Liver (tissue), 9 donors: ENCODE data around the gene MYOF. TPM values are rescaled to one million over a fixed set of nuclear protein-coding genes. Genes with fewer than 3 reads are reported as not detected.

ENCODE experiments used
- DNase-seq: peaks from one replicate; pipeline ENCODE4 v3.0.0-alpha.2; 2017; ENCODE audit warnings: low spot score
- H3K27ac ChIP-seq, 2 donors: one replicate each; pipeline ENCODE4 v1.7.0; 2013; ENCODE audit warnings: inconsistent platforms in 2 of 2, low read length in 2 of 2, control low read depth in 1 of 2, low read depth in 1 of 2, mild to moderate bottlenecking in 1 of 2
- H3K27me3 ChIP-seq, 4 donors: one replicate each; pipeline versions ENCODE4 v1.6.1 to v1.7.0; 2013; ENCODE audit warnings: low read length in 3 of 4, inconsistent platforms in 1 of 4, mild to moderate bottlenecking in 1 of 4, moderate library complexity in 1 of 4; ENCODE audit not compliant: control insufficient read depth in 4 of 4, insufficient read depth in 4 of 4
- H3K36me3 ChIP-seq, 4 donors: one replicate each; pipeline versions ENCODE4 v1.6.1 to v1.7.0; 2013; ENCODE audit warnings: low read length in 3 of 4, mild to moderate bottlenecking in 3 of 4, low read depth in 1 of 4, moderate library complexity in 1 of 4; ENCODE audit not compliant: control insufficient read depth in 4 of 4, insufficient read depth in 3 of 4
- H3K4me1 ChIP-seq, 4 donors: one replicate each; pipeline versions ENCODE4 v1.6.1 to v1.7.0; 2013; ENCODE audit warnings: low read length in 3 of 4, mild to moderate bottlenecking in 3 of 4, moderate library complexity in 1 of 4; ENCODE audit not compliant: control insufficient read depth in 4 of 4, insufficient read depth in 4 of 4
- H3K4me3 ChIP-seq, 3 donors: one replicate each; pipeline versions ENCODE4 v1.6.1 to v1.7.0; 2013; ENCODE audit warnings: low read length in 3 of 3, control low read depth in 1 of 3, low read depth in 1 of 3, mild to moderate bottlenecking in 1 of 3
- H3K9ac ChIP-seq, 2 donors: one replicate each; pipeline ENCODE4 v1.7.0; 2013; ENCODE audit warnings: low read length in 2 of 2, mild to moderate bottlenecking in 2 of 2, moderate library complexity in 2 of 2, control low read depth in 1 of 2, low read depth in 1 of 2
- H3K9me3 ChIP-seq, 4 donors: one replicate each; pipeline versions ENCODE4 v1.6.1 to v1.7.0; 2013; ENCODE audit warnings: low read length in 3 of 4; ENCODE audit not compliant: control insufficient read depth in 4 of 4
- EGR1 ChIP-seq, 2 donors: IDR thresholded peaks; 2 replicates each; pipeline ENCODE4 v1.6.1; 2016 to 2018; ENCODE audit warnings: antibody characterized with exemption in 2 of 2, low read depth in 2 of 2
- FOXA1 ChIP-seq: IDR thresholded peaks from 2 replicates; pipeline ENCODE4 v1.6.1; 2016; ENCODE audit warnings: antibody characterized with exemption
- FOXA2 ChIP-seq: IDR thresholded peaks from 2 replicates; pipeline ENCODE4 v1.6.1; 2016; ENCODE audit warnings: antibody characterized with exemption
- GABPA ChIP-seq, 2 donors: IDR thresholded peaks in 1 of 2; conservative IDR thresholded peaks in 1 of 2; 2 replicates each; pipeline ENCODE4 v1.6.1; 2016; ENCODE audit warnings: antibody characterized with exemption in 2 of 2, mild to moderate bottlenecking in 1 of 2, moderate library complexity in 1 of 2
- HNF4A ChIP-seq, 2 donors: conservative IDR thresholded peaks; 2 replicates each; pipeline ENCODE4 v1.6.1; 2016; ENCODE audit warnings: antibody characterized with exemption in 2 of 2, mild to moderate bottlenecking in 2 of 2
- HNF4G ChIP-seq: IDR thresholded peaks from 2 replicates; pipeline ENCODE4 v1.6.1; 2016; ENCODE audit warnings: antibody characterized with exemption
- JUND ChIP-seq, 2 donors: IDR thresholded peaks; 2 replicates each; pipeline ENCODE4 v1.6.1; 2016; ENCODE audit warnings: antibody characterized with exemption in 2 of 2
- NR2F2 ChIP-seq: IDR thresholded peaks from 2 replicates; pipeline ENCODE4 v1.6.1; 2016; ENCODE audit warnings: antibody characterized with exemption
- RAD21 ChIP-seq, 2 donors: IDR thresholded peaks; 2 replicates each; pipeline ENCODE4 v1.6.1; 2016; ENCODE audit warnings: antibody characterized with exemption in 2 of 2, mild to moderate bottlenecking in 2 of 2
- RXRA ChIP-seq, 2 donors: IDR thresholded peaks; 2 replicates each; pipeline ENCODE4 v1.6.1; 2017 to 2018; ENCODE audit warnings: antibody characterized with exemption in 2 of 2, mild to moderate bottlenecking in 1 of 2
- SP1 ChIP-seq: IDR thresholded peaks from 2 replicates; pipeline ENCODE4 v1.6.1; 2018; ENCODE audit warnings: antibody characterized with exemption, mild to moderate bottlenecking
- WGBS: extraction: QIAGEN DNeasy Blood & Tissue Kit; methylation state at CpG from one replicate; pipeline ENCODE4 v1.1.7; 2013; 5-methylcytosine and 5-hydroxymethylcytosine counted together
- polyA plus RNA-seq, 2 donors: library from polyadenylated mRNA; stranded (reverse) in 1 of 2; unstranded in 1 of 2; fragments of 200-250 nt in 1 of 2; fragments of >200 nt in 1 of 2; fragmentation: Nextera tagmentation in 1 of 2; extraction: Ambion mirVana in 1 of 2; gene quantifications; one replicate each; pipeline versions ENCODE4 v1.2.1 to v1.2.3, GENCODE V29; 2013 to 2015
- total RNA-seq, 2 donors: library from RNA; depleted of rRNA; stranded (reverse); fragments of >200 nt; gene quantifications; one replicate each; pipeline ENCODE4 v1.2.3, GENCODE V29; 2014
- TF ChIP-seq, protein P1 (sequence below): IDR thresholded peaks from 2 replicates; pipeline ENCODE4 v1.6.1; 2016; ENCODE audit warnings: antibody characterized with exemption
- TF ChIP-seq, protein P2 (sequence below): IDR thresholded peaks from 2 replicates; pipeline ENCODE4 v1.6.1; 2016; ENCODE audit warnings: antibody characterized with exemption
- TF ChIP-seq, protein P3 (sequence below): IDR thresholded peaks from 2 replicates; pipeline ENCODE4 v1.6.1; 2016; ENCODE audit warnings: antibody characterized with exemption, mild to moderate bottlenecking
- TF ChIP-seq, protein P4 (sequence below): fragments of 150-350 bp; IDR thresholded peaks from 2 replicates; pipeline ENCODE4 v1.5.1; 2017; ENCODE audit warnings: improper control_type of control experiment, low read depth, low read length; ENCODE audit not compliant: missing input control
- TF ChIP-seq, protein P5 (sequence below): IDR thresholded peaks from 2 replicates; pipeline ENCODE4 v1.6.1; 2016; ENCODE audit warnings: antibody characterized with exemption
- donor health status: healthy.
- donor health status: healthy.
- donor health status: healthy.
- donor health status: healthy.
- donor health status: healthy.

Gene MYOF
- total and polyA plus RNA-seq, 4 donors: 0.89 to 5.7 (median 3.2) TPM

DNA sequence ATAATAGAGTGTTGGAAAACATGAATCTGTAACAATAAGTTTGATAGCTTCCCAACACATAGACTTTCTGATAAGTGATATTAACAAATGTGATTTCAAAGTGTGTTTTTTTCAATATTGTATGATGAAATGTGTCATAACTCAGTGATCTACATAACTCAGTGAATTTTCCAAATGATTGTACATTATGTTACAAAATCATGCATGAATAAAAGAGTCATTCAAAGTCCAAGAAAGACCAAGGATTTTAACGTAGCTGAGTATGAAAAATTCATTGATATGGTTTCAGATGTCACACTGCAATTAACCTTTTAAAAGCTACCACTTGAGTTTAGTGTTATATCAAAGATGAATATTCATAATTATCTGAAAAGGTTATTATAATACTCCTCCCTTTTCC lies 111.2 kb downstream of the MYOF start:
- TF ChIP-seq EGR1 (IDR thresholded peaks at IDR 0.05; ENCODE audit: low read depth in 2 of 2) (no peak), GABPA (IDR thresholded peaks at IDR 0.05 in 1 of 2, conservative IDR thresholded peaks at IDR 0.05 in 1 of 2) (no peak), JUND (IDR thresholded peaks at IDR 0.05) (no peak)
- TF ChIP-seq, protein P1, sequence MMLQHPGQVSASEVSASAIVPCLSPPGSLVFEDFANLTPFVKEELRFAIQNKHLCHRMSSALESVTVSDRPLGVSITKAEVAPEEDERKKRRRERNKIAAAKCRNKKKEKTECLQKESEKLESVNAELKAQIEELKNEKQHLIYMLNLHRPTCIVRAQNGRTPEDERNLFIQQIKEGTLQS: no peak
- TF ChIP-seq, protein P2, sequence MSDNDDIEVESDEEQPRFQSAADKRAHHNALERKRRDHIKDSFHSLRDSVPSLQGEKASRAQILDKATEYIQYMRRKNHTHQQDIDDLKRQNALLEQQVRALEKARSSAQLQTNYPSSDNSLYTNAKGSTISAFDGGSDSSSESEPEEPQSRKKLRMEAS: no peak
- Histone ChIP-seq H3K27ac (no peak overlapping the region), H3K27me3 (no peaks in the 10 kb centered on the region), H3K36me3 (no peaks in the 10 kb centered on the region), H3K9me3 (no peaks in the 10 kb centered on the region), H3K4me3 (no peak overlapping the region), H3K4me1 (no peaks in the 10 kb centered on the region), H3K9ac (no peak overlapping the region)
- WGBS: 58% methylated on average over 1 of the region's 1 CpG
- DNase-seq: no peak

DNA sequence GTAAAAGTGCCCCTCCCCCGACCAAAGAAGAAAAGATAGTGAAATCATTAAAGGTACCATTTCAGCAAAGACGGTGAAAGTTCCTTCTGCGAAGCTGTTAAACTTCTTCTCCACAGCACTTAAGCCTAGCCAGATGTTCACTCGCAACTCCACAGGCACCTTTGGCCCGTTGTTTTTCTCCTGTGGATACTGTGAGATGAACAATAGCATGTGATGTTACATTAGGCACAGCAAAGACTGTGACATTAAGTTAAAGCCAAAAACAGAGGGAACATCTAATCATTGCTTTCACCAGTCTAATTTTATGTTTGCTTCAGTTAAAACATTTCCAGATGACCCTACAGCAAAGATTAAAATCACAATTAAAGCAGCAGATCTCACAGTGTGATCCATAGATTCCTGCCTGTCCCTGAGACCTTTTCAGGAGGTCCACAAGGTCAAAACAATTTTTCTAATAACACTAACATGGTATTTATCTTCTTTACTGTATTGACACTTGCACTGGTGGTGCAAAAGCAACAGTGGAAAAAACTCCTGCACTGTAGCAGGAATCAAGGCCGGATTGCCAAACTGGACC lies 112.5 kb downstream of the MYOF start:
- H3K9me3 ChIP-seq: no peaks in the 10 kb centered on the region
- no peaks in the 10 kb centered on the region for H3K27me3 ChIP-seq
- TF ChIP-seq SP1 (no peak), EGR1 (IDR thresholded peaks at IDR 0.05; ENCODE audit: low read depth in 2 of 2) (no peak), RAD21 (IDR thresholded peaks at IDR 0.05) (no peak), FOXA1 (no peak), GABPA (IDR thresholded peaks at IDR 0.05 in 1 of 2, conservative IDR thresholded peaks at IDR 0.05 in 1 of 2) (no peak), FOXA2 (no peak), HNF4A (conservative IDR thresholded peaks at IDR 0.05) (no peak), NR2F2 (no peak), JUND (IDR thresholded peaks at IDR 0.05) (no peak), RXRA (IDR thresholded peaks at IDR 0.05) (no peak), HNF4G (no peak)
- TF ChIP-seq, protein P1: no peak
- TF ChIP-seq, protein P2: no peak
- TF ChIP-seq, protein P3, sequence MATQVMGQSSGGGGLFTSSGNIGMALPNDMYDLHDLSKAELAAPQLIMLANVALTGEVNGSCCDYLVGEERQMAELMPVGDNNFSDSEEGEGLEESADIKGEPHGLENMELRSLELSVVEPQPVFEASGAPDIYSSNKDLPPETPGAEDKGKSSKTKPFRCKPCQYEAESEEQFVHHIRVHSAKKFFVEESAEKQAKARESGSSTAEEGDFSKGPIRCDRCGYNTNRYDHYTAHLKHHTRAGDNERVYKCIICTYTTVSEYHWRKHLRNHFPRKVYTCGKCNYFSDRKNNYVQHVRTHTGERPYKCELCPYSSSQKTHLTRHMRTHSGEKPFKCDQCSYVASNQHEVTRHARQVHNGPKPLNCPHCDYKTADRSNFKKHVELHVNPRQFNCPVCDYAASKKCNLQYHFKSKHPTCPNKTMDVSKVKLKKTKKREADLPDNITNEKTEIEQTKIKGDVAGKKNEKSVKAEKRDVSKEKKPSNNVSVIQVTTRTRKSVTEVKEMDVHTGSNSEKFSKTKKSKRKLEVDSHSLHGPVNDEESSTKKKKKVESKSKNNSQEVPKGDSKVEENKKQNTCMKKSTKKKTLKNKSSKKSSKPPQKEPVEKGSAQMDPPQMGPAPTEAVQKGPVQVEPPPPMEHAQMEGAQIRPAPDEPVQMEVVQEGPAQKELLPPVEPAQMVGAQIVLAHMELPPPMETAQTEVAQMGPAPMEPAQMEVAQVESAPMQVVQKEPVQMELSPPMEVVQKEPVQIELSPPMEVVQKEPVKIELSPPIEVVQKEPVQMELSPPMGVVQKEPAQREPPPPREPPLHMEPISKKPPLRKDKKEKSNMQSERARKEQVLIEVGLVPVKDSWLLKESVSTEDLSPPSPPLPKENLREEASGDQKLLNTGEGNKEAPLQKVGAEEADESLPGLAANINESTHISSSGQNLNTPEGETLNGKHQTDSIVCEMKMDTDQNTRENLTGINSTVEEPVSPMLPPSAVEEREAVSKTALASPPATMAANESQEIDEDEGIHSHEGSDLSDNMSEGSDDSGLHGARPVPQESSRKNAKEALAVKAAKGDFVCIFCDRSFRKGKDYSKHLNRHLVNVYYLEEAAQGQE: no peak
- TF ChIP-seq, protein P4, sequence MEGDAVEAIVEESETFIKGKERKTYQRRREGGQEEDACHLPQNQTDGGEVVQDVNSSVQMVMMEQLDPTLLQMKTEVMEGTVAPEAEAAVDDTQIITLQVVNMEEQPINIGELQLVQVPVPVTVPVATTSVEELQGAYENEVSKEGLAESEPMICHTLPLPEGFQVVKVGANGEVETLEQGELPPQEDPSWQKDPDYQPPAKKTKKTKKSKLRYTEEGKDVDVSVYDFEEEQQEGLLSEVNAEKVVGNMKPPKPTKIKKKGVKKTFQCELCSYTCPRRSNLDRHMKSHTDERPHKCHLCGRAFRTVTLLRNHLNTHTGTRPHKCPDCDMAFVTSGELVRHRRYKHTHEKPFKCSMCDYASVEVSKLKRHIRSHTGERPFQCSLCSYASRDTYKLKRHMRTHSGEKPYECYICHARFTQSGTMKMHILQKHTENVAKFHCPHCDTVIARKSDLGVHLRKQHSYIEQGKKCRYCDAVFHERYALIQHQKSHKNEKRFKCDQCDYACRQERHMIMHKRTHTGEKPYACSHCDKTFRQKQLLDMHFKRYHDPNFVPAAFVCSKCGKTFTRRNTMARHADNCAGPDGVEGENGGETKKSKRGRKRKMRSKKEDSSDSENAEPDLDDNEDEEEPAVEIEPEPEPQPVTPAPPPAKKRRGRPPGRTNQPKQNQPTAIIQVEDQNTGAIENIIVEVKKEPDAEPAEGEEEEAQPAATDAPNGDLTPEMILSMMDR: no peak
- TF ChIP-seq, protein P5, sequence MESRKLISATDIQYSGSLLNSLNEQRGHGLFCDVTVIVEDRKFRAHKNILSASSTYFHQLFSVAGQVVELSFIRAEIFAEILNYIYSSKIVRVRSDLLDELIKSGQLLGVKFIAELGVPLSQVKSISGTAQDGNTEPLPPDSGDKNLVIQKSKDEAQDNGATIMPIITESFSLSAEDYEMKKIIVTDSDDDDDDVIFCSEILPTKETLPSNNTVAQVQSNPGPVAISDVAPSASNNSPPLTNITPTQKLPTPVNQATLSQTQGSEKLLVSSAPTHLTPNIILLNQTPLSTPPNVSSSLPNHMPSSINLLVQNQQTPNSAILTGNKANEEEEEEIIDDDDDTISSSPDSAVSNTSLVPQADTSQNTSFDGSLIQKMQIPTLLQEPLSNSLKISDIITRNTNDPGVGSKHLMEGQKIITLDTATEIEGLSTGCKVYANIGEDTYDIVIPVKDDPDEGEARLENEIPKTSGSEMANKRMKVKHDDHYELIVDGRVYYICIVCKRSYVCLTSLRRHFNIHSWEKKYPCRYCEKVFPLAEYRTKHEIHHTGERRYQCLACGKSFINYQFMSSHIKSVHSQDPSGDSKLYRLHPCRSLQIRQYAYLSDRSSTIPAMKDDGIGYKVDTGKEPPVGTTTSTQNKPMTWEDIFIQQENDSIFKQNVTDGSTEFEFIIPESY: no peak
- no peaks in the 10 kb centered on the region for H3K36me3 ChIP-seq
- no peaks in the 10 kb centered on the region for H3K4me1 ChIP-seq
- WGBS: 83% methylated on average over 6 of the region's 6 CpGs
- no peak overlapping the region for H3K4me3 ChIP-seq
- no peak for DNase-seq
- no peak overlapping the region for H3K9ac ChIP-seq
- H3K27ac ChIP-seq: no peak overlapping the region
